HG02870 (cell line): ENCODE data around the gene CACNA1G.
A peak's percentile ranks its signal among the peaks of the same experiment; 100 is the strongest.

Source experiments
- ATAC-seq: cut with Tn5 transposase; IDR thresholded peaks from one replicate; pipeline ENCODE4 v1.9.1; 2021; ENCODE audit warnings: mild to moderate bottlenecking, moderate library complexity; ENCODE audit not compliant: unreplicated experiment

The CACNA1G gene

DNA sequence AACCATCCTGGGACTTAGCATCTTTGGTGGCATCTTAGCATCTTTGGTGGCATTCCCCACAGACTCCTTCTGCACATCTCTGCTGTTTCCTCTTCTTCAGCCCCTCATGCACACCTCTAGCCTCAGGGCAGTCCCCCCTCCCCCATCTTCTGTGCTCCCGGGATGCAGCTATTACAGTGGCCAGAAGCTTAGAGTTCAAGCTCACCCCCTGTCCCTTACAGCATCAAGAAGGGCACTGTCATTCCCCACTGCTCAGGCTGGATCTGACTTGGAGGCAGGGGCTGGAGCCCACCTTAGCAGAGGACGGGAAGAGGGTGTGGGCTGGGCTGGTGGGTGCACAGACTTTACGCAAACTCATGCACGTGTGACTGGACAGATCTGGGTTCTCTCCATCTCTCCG, 27.3 kb upstream of the CACNA1G start:
- no peak for ATAC-seq

DNA sequence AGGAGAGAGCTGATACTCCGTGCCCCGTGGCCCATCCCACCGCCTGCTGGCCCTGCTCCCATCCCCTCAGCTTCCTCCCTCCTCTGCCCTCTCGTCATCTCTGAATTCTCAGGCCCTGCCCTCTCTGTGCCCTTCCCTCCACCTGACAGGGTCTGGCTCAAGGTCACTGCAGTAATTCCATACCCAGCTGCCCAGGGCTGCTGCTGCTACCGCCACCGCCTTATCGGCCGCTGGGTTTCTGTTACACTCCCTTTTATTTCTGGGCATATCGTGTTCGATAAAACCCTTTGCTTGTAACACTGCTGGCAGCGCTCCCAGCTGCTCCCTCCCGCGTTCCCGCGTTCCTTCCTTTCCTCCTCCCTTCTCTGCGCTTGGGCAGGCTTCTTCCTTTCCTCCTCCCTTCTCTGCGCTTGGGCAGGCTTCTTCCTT, 26.8 kb upstream of the CACNA1G start:
- no peak for ATAC-seq

DNA sequence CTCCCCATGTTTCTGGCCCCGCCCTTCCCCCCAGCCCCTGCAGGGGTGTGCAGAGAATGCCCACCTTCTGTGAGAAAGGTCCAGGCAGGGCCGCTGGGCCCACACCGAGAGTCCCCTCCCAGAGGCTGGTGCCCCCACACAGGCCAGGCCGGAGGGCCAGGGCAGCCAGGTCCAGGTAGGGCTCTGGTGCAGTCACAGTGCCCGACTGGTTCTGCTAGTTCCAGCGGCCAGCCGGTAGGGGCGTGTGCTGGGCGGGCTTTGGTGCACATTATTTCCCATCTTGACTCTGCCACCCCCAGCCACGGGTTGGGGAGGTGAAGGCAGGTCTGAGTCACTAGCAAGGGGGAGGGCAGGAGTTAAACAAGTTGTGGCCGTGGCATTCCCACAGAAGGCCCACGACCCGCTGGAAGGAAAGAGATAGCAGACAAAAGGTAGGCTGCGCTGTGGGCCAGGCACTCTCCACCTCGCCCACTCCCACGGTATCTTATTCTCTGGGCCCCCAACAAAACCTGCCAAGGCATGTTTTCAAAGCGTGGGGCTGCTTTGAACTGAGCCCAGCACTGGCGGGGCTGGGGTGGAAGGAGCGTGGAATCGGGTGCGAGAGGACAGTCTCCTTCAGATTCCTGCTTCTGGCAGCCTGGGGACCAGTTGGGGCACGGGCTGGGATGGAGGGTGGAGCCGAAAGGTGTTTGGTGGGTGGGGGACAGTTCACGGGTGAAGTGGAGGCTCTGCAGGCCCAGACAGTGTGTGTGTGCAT, 26.1 kb upstream of the CACNA1G start:
- no peak for ATAC-seq

DNA sequence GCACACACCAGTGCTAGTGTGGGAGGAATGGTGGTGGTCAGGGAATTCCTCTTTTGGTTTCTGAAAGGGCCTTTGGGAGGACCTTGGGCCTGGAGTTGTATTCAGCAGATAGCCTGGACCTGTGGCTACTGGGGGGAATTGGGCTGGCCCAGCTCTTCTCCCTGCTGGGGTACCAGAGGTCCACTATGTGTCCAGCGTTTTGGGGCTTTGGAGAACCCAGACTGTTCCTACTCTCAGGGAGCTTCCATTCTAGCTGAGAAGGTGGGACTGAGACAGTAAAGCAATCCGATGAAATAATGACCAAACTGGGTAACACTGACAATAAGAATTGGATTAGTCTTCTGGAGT, 25.6 kb upstream of the CACNA1G start:
- no peak for ATAC-seq

DNA sequence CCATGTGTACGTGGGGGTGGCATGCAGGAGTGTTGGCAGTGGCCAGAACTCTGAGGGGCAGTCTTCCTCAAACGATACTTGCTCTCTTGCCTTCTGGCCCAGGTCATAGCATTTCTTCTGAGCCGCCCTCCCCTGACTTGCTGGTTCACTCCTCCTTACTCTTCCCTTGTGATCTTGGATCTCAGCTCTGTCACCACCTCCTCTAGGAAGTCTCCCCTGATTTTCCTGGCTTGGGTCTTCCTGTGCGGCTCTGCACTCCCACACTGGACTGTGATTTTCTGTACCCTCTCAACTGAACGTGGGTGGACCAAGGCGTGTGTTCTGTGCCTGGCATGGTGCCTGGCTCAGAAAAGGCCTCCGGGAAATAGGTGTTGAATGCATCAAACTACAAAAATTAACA, 25.1 kb upstream of the CACNA1G start:
- no peak for ATAC-seq

DNA sequence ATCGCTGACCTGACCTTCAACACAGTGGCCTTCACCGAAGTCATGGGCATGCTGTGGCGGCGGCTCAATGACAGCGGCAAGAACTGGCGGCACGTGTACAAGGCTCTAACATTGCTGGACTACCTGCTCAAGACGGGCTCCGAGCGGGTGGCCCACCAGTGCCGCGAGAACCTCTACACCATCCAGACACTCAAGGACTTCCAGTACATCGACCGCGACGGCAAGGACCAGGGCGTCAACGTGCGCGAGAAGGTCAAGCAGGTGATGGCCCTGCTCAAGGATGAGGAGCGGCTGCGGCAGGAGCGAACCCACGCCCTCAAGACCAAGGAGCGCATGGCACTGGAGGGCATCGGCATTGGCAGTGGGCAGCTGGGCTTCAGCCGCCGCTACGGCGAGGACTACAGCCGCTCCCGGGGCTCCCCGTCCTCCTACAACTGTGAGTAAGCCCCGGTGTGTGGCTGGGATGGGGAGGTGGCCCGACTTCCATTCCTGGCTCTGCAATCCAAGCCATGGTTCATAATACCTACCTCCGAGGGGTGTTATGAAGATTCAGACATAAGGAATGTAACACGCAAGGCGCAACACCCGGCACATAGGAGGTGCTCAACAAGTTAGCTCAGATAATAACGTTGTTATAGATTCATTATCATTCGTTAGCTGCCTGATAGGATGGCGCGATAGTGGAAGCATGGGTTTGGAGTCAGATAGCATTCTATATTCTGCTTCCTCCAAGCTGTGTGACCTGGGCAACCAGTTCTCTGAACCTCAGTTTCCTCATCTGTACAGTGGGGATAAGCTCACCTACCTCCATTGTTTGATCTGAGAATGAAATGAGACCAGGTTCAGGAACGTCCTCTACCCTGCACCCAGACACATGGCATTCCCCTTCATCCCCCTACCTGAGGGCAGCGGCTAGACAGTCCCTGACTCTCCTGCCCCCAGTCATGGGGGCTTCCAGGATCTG, 23.6 kb upstream of the CACNA1G start:
- ATAC-seq, result no peak

DNA sequence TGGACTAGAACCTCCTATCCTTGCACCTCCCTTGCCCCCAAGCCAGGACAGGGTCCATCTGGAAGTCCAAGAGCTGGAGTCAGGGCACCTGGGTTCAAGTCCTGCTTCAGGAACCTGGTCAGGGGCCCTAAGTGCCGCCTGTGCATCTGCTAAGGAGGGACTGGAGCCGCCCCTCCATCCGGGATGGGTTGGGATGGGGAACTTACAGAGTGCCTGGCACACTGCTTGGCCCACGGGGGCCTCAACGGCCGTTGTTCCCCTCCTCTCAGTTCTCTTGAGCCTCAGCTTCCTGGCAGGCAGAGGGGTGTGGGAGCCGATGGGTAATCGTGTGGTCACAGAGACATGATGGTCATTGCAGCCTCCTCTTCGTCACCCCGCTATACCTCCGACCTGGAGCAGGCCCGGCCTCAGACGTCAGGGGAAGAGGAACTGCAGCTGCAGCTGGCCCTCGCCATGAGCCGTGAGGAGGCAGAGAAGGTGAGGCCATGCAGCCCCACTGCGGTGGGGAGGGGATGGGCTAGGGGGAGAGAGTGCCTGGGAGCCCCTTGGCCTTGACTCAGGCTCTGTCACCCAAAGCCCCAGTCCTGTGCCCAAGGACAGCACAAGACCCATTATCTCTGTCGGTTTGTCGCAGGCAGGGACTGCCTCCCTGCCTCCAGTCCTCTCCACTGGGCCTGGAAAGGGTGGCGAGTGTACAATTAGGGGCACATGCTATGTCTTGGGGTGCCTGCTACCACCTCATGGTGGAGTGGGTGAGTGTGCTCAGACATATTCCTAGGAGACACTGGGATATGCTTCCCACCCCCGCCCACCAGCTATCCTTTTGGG, 22.6 kb upstream of the CACNA1G start:
- ATAC-seq, result no peak

DNA sequence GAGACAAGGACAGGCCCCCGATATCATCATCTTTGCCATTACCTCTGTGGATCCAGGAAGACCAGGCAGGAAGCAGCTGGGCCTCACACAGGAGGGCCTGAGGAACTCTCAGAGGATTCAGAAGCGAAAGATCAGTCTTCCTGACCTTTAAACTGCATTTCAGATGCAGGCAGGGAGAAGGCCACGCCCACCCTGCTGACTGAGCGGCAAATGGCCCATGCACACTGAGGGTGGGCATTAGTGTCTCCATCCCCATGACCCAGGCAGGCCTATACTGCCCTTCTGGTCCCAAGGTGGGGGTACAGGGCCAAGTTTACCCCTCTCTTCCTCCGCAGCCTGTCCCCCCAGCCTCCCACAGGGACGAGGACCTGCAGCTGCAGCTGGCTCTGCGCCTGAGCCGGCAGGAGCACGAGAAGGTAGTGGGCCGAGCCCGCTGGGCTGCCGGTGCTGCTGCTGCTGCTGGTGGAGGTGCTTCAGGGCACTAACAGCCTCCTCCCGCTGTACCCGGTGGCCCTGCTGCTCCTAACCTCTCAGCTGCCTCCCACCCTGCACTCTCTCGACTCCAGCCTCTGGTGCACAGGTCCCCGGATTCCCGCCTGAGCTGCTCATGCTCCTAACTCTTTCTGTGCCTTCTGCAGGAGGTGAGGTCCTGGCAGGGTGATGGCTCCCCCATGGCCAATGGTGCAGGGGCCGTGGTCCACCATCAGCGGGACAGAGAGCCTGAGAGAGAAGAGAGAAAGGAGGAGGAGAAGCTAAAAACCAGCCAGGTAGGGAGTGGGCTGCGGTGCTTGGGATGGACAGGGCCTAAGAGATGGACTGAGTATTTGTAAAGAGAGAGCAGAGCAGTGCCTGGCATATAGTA, 21.7 kb upstream of the CACNA1G start:
- no peak for ATAC-seq

DNA sequence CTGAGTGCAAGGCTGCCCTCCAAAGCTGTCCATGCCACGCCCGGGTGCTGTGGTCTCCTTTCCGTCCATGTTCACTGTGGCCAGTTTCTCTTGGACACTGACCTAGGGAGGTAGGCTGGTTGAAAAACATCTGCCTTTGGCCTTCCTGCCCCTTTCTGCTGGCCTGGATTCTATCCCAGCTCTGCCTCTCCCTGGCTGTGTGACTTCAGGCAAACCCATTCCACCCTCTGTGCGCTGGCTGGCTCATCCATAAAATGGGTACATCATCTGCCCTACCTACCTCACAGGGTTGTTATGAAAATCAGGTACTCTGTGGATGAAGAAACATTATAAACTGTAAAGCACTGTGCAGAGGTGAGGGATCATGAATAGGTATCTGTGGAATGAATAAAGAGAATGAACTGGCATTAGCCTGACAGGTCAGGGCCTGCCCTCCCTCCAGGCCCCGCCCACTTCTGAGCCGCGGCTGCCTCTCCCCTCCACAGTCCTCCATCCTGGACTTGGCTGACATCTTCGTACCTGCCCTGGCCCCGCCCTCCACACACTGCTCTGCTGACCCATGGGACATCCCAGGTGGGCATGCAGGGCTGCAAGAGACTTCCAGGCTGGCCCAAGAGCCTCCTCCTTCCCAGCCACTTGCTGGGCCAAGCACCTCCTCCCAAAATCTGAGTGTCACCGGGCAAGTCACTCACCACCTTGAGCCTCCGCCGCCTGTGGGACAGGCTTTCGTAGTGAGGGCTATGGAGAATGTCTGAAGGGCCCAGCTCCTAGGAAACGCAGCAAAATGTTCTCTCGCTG, 20.6 kb upstream of the CACNA1G start:
- no peak for ATAC-seq

DNA sequence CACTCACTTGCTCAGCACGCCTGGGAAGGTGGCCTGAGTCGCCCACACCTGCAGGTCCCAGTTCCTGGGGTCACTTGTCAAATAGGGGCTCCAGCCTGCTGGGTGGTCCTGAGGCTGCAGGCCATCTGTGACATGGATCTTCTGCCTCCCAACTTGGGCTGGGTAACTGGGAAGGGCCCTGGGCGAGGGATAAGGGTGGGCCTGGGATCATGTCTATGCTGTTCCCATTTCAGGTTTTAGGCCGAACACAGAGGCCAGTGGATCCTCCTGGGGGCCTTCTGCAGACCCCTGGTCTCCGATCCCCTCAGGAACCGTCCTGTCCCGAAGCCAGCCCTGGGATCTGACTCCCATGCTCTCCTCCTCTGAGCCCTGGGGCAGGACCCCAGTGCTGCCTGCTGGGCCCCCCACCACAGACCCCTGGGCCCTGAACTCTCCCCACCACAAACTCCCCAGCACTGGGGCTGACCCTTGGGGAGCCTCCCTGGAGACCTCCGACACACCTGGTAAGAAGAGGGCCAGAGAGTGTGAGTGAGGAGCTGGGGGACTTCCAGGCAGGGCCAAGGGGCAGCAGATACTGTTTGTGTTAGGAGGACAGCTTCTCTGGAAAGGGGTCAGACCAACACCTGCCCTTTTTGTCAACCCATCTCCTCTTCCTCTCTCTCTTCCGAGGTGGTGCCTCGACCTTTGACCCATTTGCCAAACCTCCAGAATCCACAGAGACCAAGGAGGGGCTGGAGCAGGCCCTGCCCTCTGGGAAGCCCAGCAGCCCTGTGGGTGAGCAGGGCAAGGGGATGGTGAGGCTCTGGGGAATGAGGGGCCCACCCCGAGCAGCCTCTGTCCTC, 19.7 kb upstream of the CACNA1G start:
- no peak for ATAC-seq

DNA sequence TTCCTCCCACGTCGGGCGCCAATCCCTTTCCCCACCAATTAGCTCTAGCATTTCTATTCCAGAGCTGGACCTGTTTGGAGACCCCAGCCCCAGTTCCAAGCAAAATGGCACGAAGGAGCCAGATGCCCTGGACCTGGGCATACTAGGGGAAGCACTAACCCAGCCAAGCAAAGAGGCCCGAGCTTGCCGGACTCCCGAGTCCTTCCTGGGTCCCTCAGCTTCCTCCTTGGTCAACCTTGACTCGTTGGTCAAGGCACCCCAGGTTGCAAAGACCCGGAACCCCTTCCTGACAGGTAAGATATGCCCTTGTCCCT, 19.2 kb upstream of the CACNA1G start:
- no peak for ATAC-seq

DNA sequence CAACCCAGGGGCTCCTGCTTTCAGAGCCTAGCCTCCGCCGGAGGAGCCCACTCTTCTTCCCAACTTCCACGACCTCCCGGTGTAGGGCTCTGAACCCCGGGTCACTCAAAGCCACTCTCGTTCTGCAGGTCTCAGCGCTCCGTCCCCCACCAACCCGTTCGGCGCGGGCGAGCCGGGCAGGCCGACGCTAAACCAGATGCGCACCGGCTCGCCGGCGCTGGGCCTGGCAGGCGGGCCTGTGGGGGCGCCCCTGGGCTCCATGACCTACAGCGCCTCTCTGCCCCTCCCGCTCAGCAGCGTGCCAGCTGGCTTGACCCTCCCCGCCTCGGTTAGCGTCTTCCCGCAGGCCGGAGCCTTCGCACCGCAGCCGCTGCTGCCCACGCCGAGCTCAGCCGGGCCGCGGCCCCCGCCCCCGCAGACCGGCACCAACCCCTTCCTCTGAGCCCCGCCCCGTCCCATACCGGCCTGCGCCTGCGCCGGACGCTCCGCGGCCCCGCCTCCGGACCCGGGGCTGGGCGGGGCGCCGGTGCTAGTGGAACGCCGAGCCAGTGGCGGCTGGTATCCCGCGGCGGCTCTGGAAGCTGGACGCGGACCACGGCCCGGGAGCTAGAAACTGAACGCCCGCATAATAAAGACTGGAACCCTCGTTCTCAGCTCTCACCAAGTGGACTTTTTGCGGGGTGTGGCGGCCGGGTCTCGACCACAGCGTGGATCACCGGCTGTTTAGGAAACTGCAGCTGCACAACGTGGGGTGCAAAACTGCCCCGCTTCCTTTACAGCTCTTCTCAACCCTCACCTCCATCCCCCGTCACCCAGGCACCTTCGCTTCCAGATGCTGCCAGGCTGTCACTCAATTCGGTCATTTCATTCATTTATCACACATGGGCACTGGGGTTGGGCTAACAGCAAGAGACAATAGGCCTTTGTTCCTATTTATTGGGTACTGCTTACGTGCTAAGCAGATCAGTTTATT, 18.5 kb upstream of the CACNA1G start:
- ATAC-seq, result peak; percentile 73

DNA sequence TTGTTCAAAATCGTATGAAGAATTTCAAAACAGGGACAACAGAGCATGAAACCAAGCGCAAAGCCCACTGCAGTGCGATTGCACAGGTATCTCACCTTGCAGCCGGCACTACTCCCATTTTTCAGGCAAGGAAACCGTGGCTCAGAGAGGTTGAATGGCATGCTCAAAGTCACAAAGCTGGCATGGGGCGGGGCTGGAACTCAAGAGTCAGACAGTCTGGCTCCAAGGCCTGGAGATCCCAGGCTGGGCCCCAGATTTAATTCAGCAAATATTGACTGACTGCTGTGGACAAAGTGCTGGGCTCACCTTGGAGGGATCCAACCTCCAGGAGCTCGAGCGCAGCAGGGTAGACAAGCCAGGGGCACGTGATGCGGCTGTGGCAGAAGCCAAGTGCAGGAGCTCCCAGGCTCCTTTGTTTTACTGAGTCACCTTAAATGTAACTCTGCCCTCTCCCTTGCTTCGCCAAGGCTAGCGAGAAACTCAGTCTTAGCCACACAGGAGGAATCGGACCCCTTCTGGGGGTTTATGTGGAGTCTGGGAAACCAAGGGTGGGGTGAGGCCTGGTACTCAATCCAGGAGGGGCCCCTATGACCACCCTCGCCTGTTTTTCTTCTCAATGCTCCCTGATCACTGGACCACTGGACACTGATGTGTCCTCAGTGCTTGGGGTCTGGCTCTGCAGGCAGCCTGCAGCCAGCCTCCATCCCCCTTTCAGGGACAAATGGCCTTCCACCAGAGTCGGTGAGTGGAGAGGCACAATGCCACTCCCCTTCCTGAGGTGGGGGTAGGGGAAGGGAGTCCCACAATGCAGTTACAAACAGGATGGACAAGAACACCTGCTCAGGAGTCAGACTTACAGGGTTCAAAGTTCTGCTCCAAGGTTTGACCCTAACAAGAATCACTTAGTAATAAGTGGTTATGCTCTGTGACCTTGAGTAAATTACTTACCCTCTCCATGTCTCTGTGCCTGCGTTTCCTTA, 17.4 kb upstream of the CACNA1G start:
- ATAC-seq, result no peak

DNA sequence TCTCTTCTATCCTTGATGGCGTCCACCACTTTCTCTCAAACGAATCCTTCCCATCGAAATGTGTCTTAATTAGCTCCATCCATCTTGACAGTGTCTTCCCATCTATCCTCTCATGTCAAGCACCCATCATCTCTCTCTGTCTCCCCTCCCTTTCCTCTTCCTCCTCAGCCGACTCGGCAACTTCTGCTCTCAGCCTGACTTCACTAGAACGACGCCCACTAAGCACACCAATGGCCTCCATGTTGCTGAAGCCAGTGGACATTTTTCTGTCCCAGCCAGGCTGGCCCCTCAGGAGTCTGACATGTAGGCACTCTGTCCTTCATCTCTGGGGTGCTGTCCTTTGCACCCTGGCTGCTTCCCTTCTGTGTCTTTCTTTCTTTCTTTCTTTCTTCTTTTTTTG, 16.0 kb upstream of the CACNA1G start:
- no peak for ATAC-seq

DNA sequence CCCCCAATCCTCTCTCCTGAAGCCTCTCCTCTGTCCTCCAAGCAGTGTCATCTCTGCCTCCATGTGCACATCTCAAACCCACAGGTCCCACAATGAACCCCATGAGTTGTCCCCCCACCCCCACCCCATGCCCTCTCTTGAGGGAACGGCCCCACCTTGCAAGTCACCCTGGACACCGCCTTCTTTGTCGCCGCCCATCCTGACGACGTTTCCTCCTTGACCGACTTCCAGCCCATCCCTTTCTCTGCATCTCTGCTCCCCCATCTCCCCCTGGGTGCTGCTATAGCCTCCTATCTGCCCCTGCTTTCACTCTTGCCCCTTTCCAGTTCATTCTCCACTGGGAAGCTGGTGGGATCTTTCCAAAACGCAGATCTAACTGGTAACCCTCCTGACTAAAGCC, 15.2 kb upstream of the CACNA1G start:
- no peak for ATAC-seq

DNA sequence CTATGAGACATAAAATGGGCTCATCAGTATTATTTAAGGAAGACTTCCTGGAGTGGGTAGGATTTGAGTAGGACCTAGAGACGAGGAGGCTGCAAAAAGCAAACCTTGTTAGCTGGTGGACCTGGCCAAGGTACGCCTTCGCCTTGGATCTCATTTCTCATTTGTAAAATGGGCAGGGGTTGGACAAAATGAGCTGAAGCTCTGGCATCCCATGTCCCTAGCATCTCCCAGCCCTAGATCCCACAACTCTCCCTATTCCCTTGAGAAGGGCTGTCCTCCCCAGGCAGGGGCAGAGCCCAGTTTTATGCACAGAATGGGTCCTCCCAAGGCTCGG, 13.8 kb upstream of the CACNA1G start:
- no peak for ATAC-seq
